GM18909 (cell line): ENCODE data around the gene RRM1.

Experiments
- ATAC-seq: cut with Tn5 transposase; IDR thresholded peaks from one replicate; pipeline ENCODE4 v1.9.1; 2021; ENCODE audit warnings: mild to moderate bottlenecking; ENCODE audit not compliant: unreplicated experiment, poor library complexity

Gene RRM1

GRCh38 chr11:4074266-4074665 is 20.3 kb upstream of the RRM1 start:
- ATAC-seq: no peak

- ATAC-seq: no peak
Measured at GRCh38 chr11:4076774-4077173, 17.8 kb upstream of the RRM1 start.

- ATAC-seq: no peak
Measured at GRCh38 chr11:4083198-4083597, 11.4 kb upstream of the RRM1 start.

GRCh38 chr11:4084406-4085125 is 10.0 kb upstream of the RRM1 start:
- ATAC-seq: no peak

GRCh38 chr11:4085575-4085974 is 9.0 kb upstream of the RRM1 start:
- ATAC-seq: no peak

- no peak for ATAC-seq
Measured at GRCh38 chr11:4086575-4087353, 7.8 kb upstream of the RRM1 start.

GRCh38 chr11:4087551-4087950 is 7.0 kb upstream of the RRM1 start:
- no peak for ATAC-seq

GRCh38 chr11:4090258-4090657 is 4.3 kb upstream of the RRM1 start:
- no peak for ATAC-seq

GRCh38 chr11:4092026-4092425 is 2.6 kb upstream of the RRM1 start:
- no peak for ATAC-seq

- no peak for ATAC-seq
Measured at GRCh38 chr11:4093519-4094347, 866 bp upstream of the RRM1 start.

- no peak for ATAC-seq
Measured at GRCh38 chr11:4095509-4096230, 1.1 kb downstream of the RRM1 start.

- no peak for ATAC-seq
Measured at GRCh38 chr11:4098026-4098621, 3.5 kb downstream of the RRM1 start.

- no peak for ATAC-seq
Measured at GRCh38 chr11:4102711-4103110, 8.1 kb downstream of the RRM1 start.

GRCh38 chr11:4103269-4103668 is 8.7 kb downstream of the RRM1 start:
- no peak for ATAC-seq

- ATAC-seq: no peak
Measured at GRCh38 chr11:4105916-4106315, 11.3 kb downstream of the RRM1 start.

- no peak for ATAC-seq
Measured at GRCh38 chr11:4111834-4112233, 17.2 kb downstream of the RRM1 start.

GRCh38 chr11:4115128-4115527 is 20.5 kb downstream of the RRM1 start:
- no peak for ATAC-seq

- ATAC-seq: no peak
Measured at GRCh38 chr11:4118107-4118506, 23.5 kb downstream of the RRM1 start.

GRCh38 chr11:4123218-4123617 is 28.6 kb downstream of the RRM1 start:
- no peak for ATAC-seq

- no peak for ATAC-seq
Measured at GRCh38 chr11:4125141-4125540, 30.5 kb downstream of the RRM1 start.
